ENCODE results near the gene EDARADD. TPM values are rescaled to one million over a fixed set of nuclear protein-coding genes. Genes with fewer than 3 reads are reported as not detected.
A peak's percentile ranks its signal among the peaks of the same experiment; 100 is the strongest.

The EDARADD gene
- total and polyA plus RNA-seq, 12 donors = 0.14 to 2.5 (median 0.84) TPM

GRCh38 chr1:236472850-236473788, 79.0 kb downstream of the EDARADD start:
- DNase-seq = no peak
- intact Hi-C loops (cut with DNase I) = no loop called here
- WGBS, 2 donors = 72 to 76% methylated on average over 17 of the region's 17 CpGs

GRCh38 chr1:236476019-236476418, 81.9 kb downstream of the EDARADD start:
- no peak for ATAC-seq
- no peak overlapping the region for H3K4me3 ChIP-seq
- H3K27ac ChIP-seq = no peak overlapping the region
- intact Hi-C loops (cut with DNase I) = no loop called here
- peaks cover 0 to 3% (median 0%) of the 10 kb centered on the region in 7 donors for H3K27me3 ChIP-seq
- TF ChIP-seq CTCF (IDR thresholded peaks at IDR 0.05) = no peak
- H3K36me3 ChIP-seq = no peaks in the 10 kb centered on the region
- H3K9me3 ChIP-seq = no peaks in the 10 kb centered on the region
- no peak for DNase-seq
- 92 to 95% methylated on average over 5 of the region's 5 CpGs for WGBS, 2 donors
- peaks cover 0 to 18% (median 11%) of the 10 kb centered on the region in 9 donors for H3K4me1 ChIP-seq

More at GRCh38 chr1:236472850-236473788, 79.0 kb downstream of the EDARADD start:
- no peak for TF ChIP-seq CTCF (IDR thresholded peaks at IDR 0.05)
- no peak overlapping the region for H3K4me3 ChIP-seq
- peaks cover 0 to 18% (median 11%) of the 10 kb centered on the region in 9 donors for H3K4me1 ChIP-seq
- peak in 1 of 8 donors; percentile 79 for ATAC-seq
- H3K27ac ChIP-seq = no peak overlapping the region
- peaks cover 0 to 3% (median 0%) of the 10 kb centered on the region in 7 donors for H3K27me3 ChIP-seq
- H3K36me3 ChIP-seq = no peaks in the 10 kb centered on the region
- no peaks in the 10 kb centered on the region for H3K9me3 ChIP-seq

- no peak for DNase-seq
- H3K27me3 ChIP-seq = peaks cover 0 to 3% (median 0%) of the 10 kb centered on the region in 7 donors
- H3K4me3 ChIP-seq = no peak overlapping the region
- WGBS, 2 donors = 74 to 86% methylated on average over 5 of the region's 5 CpGs
- intact Hi-C loops (cut with DNase I) = no loop called here
- no peaks in the 10 kb centered on the region for H3K9me3 ChIP-seq
- H3K27ac ChIP-seq = no peak overlapping the region
- no peak for ATAC-seq
- no peak for TF ChIP-seq CTCF (IDR thresholded peaks at IDR 0.05)
- no peaks in the 10 kb centered on the region for H3K36me3 ChIP-seq
- H3K4me1 ChIP-seq = no peaks in the 10 kb centered on the region
Measured at GRCh38 chr1:236480758-236481436, 86.8 kb downstream of the EDARADD start.

- H3K27ac ChIP-seq = no peak overlapping the region
- DNase-seq (no peak), ATAC-seq (peak in 1 of 8 donors; percentile 15)
- TF ChIP-seq CTCF (IDR thresholded peaks at IDR 0.05) = no peak
- no peak overlapping the region for H3K4me3 ChIP-seq
- no peaks in the 10 kb centered on the region for H3K4me1 ChIP-seq
- intact Hi-C loops (cut with DNase I) = no loop called here
- H3K36me3 ChIP-seq = no peaks in the 10 kb centered on the region
- no peaks in the 10 kb centered on the region for H3K9me3 ChIP-seq
- 86 to 91% methylated on average over 14 of the region's 14 CpGs for WGBS, 2 donors
- H3K27me3 ChIP-seq = no peaks in the 10 kb centered on the region
Measured at GRCh38 chr1:236484310-236484971, 90.4 kb downstream of the EDARADD start.

All from heart right ventricle (tissue), 16 donors.